Vagina (tissue), 2 donors: ENCODE measurements around the gene SSR2. TPM values are rescaled to one million over a fixed set of nuclear protein-coding genes. Genes with fewer than 3 reads are reported as not detected.

Experiments used
- DNase-seq, 2 donors: peaks; one replicate each; pipeline ENCODE4 v3.0.0-alpha.2; 2017; ENCODE audit errors: extremely low spot score in 2 of 2
- H3K27ac ChIP-seq: fragments of 200-600 bp; sonication (generic); one replicate; pipeline ENCODE4 v1.5.1; 2019
- H3K27me3 ChIP-seq: fragments of 200-600 bp; sonication (generic); one replicate; pipeline ENCODE4 v1.5.1; 2019
- H3K36me3 ChIP-seq, 2 donors: fragments of 200-600 bp; sonication (generic); one replicate each; pipeline ENCODE4 v1.5.1; 2017 to 2019
- H3K4me1 ChIP-seq: fragments of 200-600 bp; sonication (generic); one replicate; pipeline ENCODE4 v1.5.1; 2019
- H3K4me3 ChIP-seq, 2 donors: fragments of 200-600 bp; sonication (generic); 1 replicate in 1 of 2; 2 replicates in 1 of 2; pipeline ENCODE4 v1.5.1; 2016 to 2019
- H3K9me3 ChIP-seq: fragments of 200-600 bp; sonication (generic); one replicate; pipeline ENCODE4 v1.5.1; 2019
- CTCF ChIP-seq, 3 experiments: fragments of 450-650 bp in 2 of 3; fragments of 200-600 bp in 1 of 3; sonication (generic) in 1 of 3; IDR thresholded peaks; one replicate each; pipeline ENCODE4 v1.5.1; 2017 to 2019; ENCODE audit warnings: antibody characterized with exemption in 3 of 3, mild to moderate bottlenecking in 2 of 3, moderate library complexity in 2 of 3
- POLR2A ChIP-seq, 2 donors: fragments of 450-650 bp; IDR thresholded peaks; one replicate each; pipeline ENCODE4 v1.6.1; 2017; ENCODE audit warnings: antibody characterized with exemption in 2 of 2, mild to moderate bottlenecking in 2 of 2, moderate library complexity in 2 of 2
- POLR2AphosphoS5 ChIP-seq, 2 donors: sonication (generic); formaldehyde crosslinking; IDR thresholded peaks; one replicate each; pipeline ENCODE4 v1.9.0; 2017; ENCODE audit warnings: antibody characterized with exemption in 2 of 2, mild to moderate bottlenecking in 2 of 2, low read depth in 1 of 2; ENCODE audit not compliant: insufficient read depth in 1 of 2
- intact Hi-C: fragments of 100-400 bp; cut with DNase I; formaldehyde crosslinking; loops from one replicate; pipeline ENCODE4 v1.15.1; 2023
- total RNA-seq: library from RNA; depleted of rRNA; stranded (reverse); fragments of >200 nt; gene quantifications from one replicate; pipeline ENCODE4 v1.2.3, GENCODE V29; 2016

Gene SSR2
- total RNA-seq, 1 donor from 2014 or later, result 187 TPM

DNA sequence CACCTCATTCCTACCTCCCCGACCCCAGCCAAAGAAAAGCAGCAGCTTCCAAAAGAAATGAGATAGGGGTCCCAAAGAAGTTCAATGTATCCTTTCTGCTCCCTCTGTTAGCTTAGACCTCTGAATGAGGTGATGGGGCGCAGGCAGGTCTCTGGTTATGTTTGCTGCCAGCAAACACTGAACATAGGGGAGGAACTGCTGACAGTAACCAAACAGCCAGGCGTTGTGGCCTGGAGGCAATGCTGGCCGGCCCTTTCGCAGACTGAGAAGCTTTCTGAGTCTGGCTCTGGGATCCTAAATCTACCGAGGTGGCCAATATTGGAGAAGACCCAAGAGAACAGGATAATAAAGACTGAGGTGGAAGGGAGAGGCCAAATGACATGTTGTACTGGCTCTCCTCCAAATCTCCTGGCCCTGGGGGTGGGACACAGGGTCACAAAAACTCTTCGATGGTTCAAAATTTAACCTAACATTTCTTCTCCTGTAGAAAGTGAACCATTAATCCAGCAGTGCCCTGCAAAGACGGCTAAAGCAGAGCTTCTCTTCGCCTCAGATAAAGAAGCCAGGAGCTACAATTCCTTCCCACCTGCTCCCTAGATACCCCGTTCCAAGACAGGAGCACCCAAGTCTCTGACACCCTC, 19.6 kb downstream of the SSR2 start:
- intact Hi-C loops, result no loop called here
- Histone ChIP-seq H3K9me3 (no peaks in the 10 kb centered on the region), H3K27me3 (no peaks in the 10 kb centered on the region), H3K36me3 (no peaks in the 10 kb centered on the region), H3K4me1 (no peaks in the 10 kb centered on the region), H3K27ac (no peak overlapping the region), H3K4me3 (no peak overlapping the region)
- TF ChIP-seq POLR2AphosphoS5 (IDR thresholded peaks at IDR 0.05; ENCODE audit: insufficient read depth in 1 of 2, low read depth in 1 of 2), result no peak
- TF ChIP-seq POLR2A (IDR thresholded peaks at IDR 0.05), result no peak
- no peak for DNase-seq

- H3K9me3 ChIP-seq, result no peaks in the 10 kb centered on the region
- intact Hi-C loops, result no loop called here
- no peak for TF ChIP-seq POLR2A (IDR thresholded peaks at IDR 0.05)
- no peak for TF ChIP-seq POLR2AphosphoS5 (IDR thresholded peaks at IDR 0.05; ENCODE audit: insufficient read depth in 1 of 2, low read depth in 1 of 2)
- TF ChIP-seq CTCF (IDR thresholded peaks at IDR 0.05), result no peak
- no peaks in the 10 kb centered on the region for H3K27me3 ChIP-seq
- no peak overlapping the region for H3K4me3 ChIP-seq
- no peak overlapping the region for H3K27ac ChIP-seq
- no peaks in the 10 kb centered on the region for H3K4me1 ChIP-seq
- H3K36me3 ChIP-seq, result no peaks in the 10 kb centered on the region
- DNase-seq, result no peak
These were observed 20.8 kb downstream of the SSR2 start for GRCh38 chr1:155999964-156000363.

DNA sequence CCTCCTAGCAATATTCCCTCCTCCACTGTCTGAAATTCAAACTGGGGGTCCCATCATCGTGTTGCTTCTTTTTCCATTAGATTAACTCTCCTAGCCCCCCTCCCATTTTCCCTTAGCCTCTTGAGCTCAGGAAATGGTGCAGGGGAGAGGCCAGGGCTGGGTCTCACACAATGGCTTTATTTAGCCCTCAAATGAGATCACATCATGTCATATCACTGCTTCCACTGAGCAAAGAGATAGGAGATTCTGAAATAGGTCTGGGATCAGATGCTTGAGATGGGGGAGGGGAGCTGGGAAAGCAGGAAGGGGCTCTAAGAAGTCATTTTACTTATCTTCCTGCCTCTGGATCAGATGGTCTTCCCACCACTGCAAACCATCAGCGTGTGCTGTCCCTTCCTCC, 24.6 kb downstream of the SSR2 start:
- Histone ChIP-seq H3K9me3 (no peaks in the 10 kb centered on the region), H3K4me3 (no peak overlapping the region), H3K27me3 (no peaks in the 10 kb centered on the region), H3K36me3 (no peaks in the 10 kb centered on the region), H3K4me1 (no peaks in the 10 kb centered on the region), H3K27ac (no peak overlapping the region)
- no peak for DNase-seq
- no peak for TF ChIP-seq POLR2AphosphoS5 (IDR thresholded peaks at IDR 0.05; ENCODE audit: insufficient read depth in 1 of 2, low read depth in 1 of 2)
- no peak for TF ChIP-seq CTCF (IDR thresholded peaks at IDR 0.05)
- no peak for TF ChIP-seq POLR2A (IDR thresholded peaks at IDR 0.05)
- intact Hi-C loops, result no loop called here

GRCh38 chr1:155993595-155993994, 27.2 kb downstream of the SSR2 start:
- intact Hi-C loops, result no loop called here
- no peak for DNase-seq
- Histone ChIP-seq H3K4me3 (no peak overlapping the region), H3K27ac (no peak overlapping the region), H3K4me1 (no peaks in the 10 kb centered on the region), H3K27me3 (no peaks in the 10 kb centered on the region), H3K9me3 (no peaks in the 10 kb centered on the region), H3K36me3 (no peaks in the 10 kb centered on the region)
- TF ChIP-seq CTCF (IDR thresholded peaks at IDR 0.05) (no peak), POLR2A (IDR thresholded peaks at IDR 0.05) (no peak), POLR2AphosphoS5 (IDR thresholded peaks at IDR 0.05; ENCODE audit: insufficient read depth in 1 of 2, low read depth in 1 of 2) (no peak)

DNA sequence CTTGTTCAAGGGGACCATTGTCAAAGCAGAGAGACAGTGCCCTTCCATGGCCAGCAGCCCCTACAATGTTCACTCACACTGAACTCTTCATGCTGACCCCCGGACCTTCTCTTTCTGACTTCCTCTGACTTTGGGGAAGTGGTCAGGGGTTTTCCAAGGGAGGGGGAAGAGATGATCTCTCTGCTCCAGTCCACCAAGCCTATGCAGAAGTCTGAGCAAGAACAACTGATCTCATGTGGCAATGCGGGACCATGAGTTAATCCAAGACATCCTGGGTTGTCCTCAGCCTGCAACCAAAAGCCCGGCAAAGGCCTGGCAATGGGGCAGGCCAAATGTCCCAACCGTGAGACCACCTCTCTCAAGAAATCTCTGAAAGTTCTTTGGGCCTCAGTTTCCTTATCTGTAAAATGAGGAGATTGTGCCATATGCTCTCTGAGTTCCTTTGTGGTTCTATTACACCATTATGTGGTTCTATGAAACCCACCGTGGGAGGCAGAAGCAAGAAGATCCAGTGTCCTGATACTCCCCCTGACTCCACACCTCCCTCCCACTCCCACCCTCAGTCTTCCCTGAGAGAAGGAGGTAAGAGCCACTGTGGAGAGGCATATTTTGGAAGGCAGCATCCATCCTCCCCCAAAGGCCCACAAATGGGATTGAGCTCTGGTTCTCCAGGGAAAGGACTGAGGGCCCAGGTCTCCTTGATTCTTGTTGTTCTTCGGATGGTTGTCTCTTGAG, 30.6 kb downstream of the SSR2 start:
- intact Hi-C loops, result no loop called here
- Histone ChIP-seq H3K27ac (no peak overlapping the region), H3K4me3 (no peak overlapping the region), H3K4me1 (no peaks in the 10 kb centered on the region), H3K27me3 (no peaks in the 10 kb centered on the region), H3K36me3 (no peaks in the 10 kb centered on the region), H3K9me3 (no peaks in the 10 kb centered on the region)
- TF ChIP-seq POLR2AphosphoS5 (IDR thresholded peaks at IDR 0.05; ENCODE audit: insufficient read depth in 1 of 2, low read depth in 1 of 2), result no peak
- no peak for DNase-seq
